ENCODE results near the gene PCMTD2. TPM values are rescaled to one million over a fixed set of nuclear protein-coding genes. Genes with fewer than 3 reads are reported as not detected.

Gene PCMTD2
- total and polyA plus RNA-seq, 8 donors, result 11.8 to 36.8 (median 24.0) TPM

- WGBS, 2 donors, result 47 to 69% methylated on average over 3 of the region's 3 CpGs
- ATAC-seq (peak in 2 of 4 donors; percentile 32 to 35), FAIRE-seq (no peak), DNase-seq (peak in 1 of 6 donors; percentile 30)
- no peak overlapping the region for H3K27ac ChIP-seq
- TF ChIP-seq CTCF (IDR thresholded peaks at IDR 0.05), result no peak
- H3K9me3 ChIP-seq, result no peaks in the 10 kb centered on the region
- no peaks in the 10 kb centered on the region for H3K36me3 ChIP-seq
- no peaks in the 10 kb centered on the region for H3K27me3 ChIP-seq
- no peaks in the 10 kb centered on the region for H3K4me1 ChIP-seq
- intact Hi-C loops (cut with DNase I), result no loop called here
- no peak overlapping the region for H3K4me3 ChIP-seq
Observed at GRCh38 chr20:64216036-64216435, 39.5 kb upstream of the PCMTD2 start.

- ATAC-seq, result no peak
- no peak for TF ChIP-seq CTCF (IDR thresholded peaks at IDR 0.05)
- Histone ChIP-seq H3K9me3 (no peaks in the 10 kb centered on the region), H3K27ac (no peak overlapping the region), H3K36me3 (no peaks in the 10 kb centered on the region), H3K4me3 (no peak overlapping the region), H3K4me1 (no peaks in the 10 kb centered on the region), H3K27me3 (no peaks in the 10 kb centered on the region)
- DNase-seq, result no peak
- FAIRE-seq, result no peak
- intact Hi-C loops (cut with DNase I), result no loop called here
- WGBS, 2 donors, result 80 to 87% methylated on average over 11 of the region's 11 CpGs
Observed at GRCh38 chr20:64216910-64217309, 38.6 kb upstream of the PCMTD2 start.

DNA sequence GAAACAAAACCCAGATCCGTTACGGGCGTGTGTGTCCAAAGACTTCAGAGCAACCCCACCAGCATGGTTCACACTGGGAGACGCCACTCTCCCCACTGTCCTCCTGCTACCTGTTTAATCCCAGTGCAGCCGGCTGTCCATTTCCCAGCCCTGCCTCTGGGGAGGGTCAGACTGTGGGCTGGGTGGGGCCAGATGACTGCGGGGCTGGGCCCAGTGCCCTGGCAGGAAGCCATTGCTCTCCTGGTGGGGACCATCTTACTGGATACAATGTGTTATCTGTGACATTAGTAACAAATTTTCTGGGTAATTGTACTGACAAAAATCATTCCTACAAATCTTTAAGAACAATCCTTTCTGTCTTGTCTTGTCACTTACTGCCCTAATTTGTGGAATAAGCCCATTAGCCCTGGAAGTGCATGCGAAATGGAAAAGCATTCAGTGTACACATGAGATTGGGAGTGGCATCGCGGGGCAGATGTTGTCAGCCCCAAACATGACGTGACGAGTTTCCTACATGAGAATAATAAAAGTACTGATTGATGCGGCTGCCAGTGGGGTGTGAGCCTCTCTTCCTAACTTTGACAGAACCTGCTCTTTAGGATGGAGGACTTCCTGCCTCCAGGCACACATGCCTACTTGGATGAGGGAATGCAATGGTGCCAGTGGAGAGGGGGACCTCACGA lies 37.9 kb upstream of the PCMTD2 start:
- DNase-seq (no peak), ATAC-seq (no peak), FAIRE-seq (no peak)
- TF ChIP-seq CTCF (IDR thresholded peaks at IDR 0.05), result no peak
- Histone ChIP-seq H3K9me3 (no peaks in the 10 kb centered on the region), H3K4me1 (no peaks in the 10 kb centered on the region), H3K36me3 (no peaks in the 10 kb centered on the region), H3K27ac (no peak overlapping the region), H3K4me3 (no peak overlapping the region), H3K27me3 (no peaks in the 10 kb centered on the region)
- whole genome bisulfite sequencing, 2 donors, result 61 to 72% methylated on average over 13 of the region's 13 CpGs
- intact Hi-C loops (cut with DNase I), result no loop called here

DNA sequence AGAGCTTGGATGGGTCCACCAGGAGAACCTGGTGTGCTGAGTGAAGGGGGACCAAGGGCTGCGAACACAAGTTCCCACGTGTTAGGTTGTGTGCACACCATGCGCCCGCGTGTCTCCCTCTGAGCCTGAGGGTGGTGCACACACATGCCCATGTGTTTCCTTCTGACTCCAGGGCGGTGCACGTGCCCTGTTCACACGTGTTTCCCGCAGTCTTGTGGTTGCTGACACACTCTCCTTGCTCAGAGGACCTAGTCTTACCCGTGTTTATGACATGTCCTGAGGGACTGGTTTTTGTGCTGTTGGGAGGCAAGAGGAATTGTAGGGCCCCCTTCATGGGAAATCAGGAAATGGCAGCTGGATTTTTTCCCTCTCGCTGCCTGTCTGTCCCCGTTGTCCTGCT lies 36.3 kb upstream of the PCMTD2 start:
- no peaks in the 10 kb centered on the region for H3K9me3 ChIP-seq
- no peak for TF ChIP-seq CTCF (IDR thresholded peaks at IDR 0.05)
- WGBS, 2 donors, result 72 to 88% methylated on average over 12 of the region's 12 CpGs
- no peaks in the 10 kb centered on the region for H3K36me3 ChIP-seq
- H3K4me1 ChIP-seq, result no peaks in the 10 kb centered on the region
- H3K4me3 ChIP-seq, result no peak overlapping the region
- DNase-seq (peak in 1 of 6 donors; percentile 25), FAIRE-seq (no peak), ATAC-seq (no peak)
- intact Hi-C loops (cut with DNase I), result no loop called here
- H3K27me3 ChIP-seq, result no peaks in the 10 kb centered on the region
- H3K27ac ChIP-seq, result no peak overlapping the region

- Histone ChIP-seq H3K9me3 (no peaks in the 10 kb centered on the region), H3K4me1 (no peaks in the 10 kb centered on the region), H3K36me3 (no peaks in the 10 kb centered on the region), H3K4me3 (no peak overlapping the region), H3K27me3 (no peaks in the 10 kb centered on the region), H3K27ac (no peak overlapping the region)
- FAIRE-seq (no peak), DNase-seq (peak in 1 of 6 donors; percentile 46), ATAC-seq (no peak)
- TF ChIP-seq CTCF (IDR thresholded peaks at IDR 0.05), result no peak
- intact Hi-C loops (cut with DNase I), result no loop called here
- 63 to 78% methylated on average over 16 of the region's 16 CpGs for WGBS, 2 donors
Observed at GRCh38 chr20:64219730-64220129, 35.8 kb upstream of the PCMTD2 start.

All from pancreas (tissue), 10 donors.